ENCODE data around the gene MIPOL1.
"Not testable (repeated sequence)": the region's sequence is repeated elsewhere in the genome, so short reads cannot be mapped to it uniquely, and the experiment has no call there.

The MIPOL1 gene

GRCh38 chr14:37501877-37502276 is 304.1 kb downstream of the MIPOL1 start:
- peaks cover 3% of the 10 kb centered on the region for H3K9me3 Mint-ChIP-seq
- no peaks in the 10 kb centered on the region for H3K36me3 Mint-ChIP-seq
- H3K27me3 Mint-ChIP-seq, result no peaks in the 10 kb centered on the region
- H3K4me1 Mint-ChIP-seq, result no peaks in the 10 kb centered on the region
- H3K27ac Mint-ChIP-seq, result no peak overlapping the region
- no peak for ATAC-seq
- H3K4me3 Mint-ChIP-seq, result no peak overlapping the region

GRCh38 chr14:37508503-37508902 is 310.8 kb downstream of the MIPOL1 start:
- Mint-ChIP-seq H3K4me3 (no peak overlapping the region), H3K4me1 (no peaks in the 10 kb centered on the region), H3K9me3 (peaks cover 9% of the 10 kb centered on the region), H3K27me3 (no peaks in the 10 kb centered on the region), H3K36me3 (no peaks in the 10 kb centered on the region), H3K27ac (no peak overlapping the region)
- no peak for ATAC-seq

GRCh38 chr14:37512173-37512572 is 314.4 kb downstream of the MIPOL1 start:
- ATAC-seq, result no peak
- Mint-ChIP-seq H3K27ac (no peak overlapping the region), H3K9me3 (peaks cover 5% of the 10 kb centered on the region), H3K4me1 (no peaks in the 10 kb centered on the region), H3K4me3 (no peak overlapping the region), H3K27me3 (no peaks in the 10 kb centered on the region), H3K36me3 (no peaks in the 10 kb centered on the region)

- no peaks in the 10 kb centered on the region for H3K27me3 Mint-ChIP-seq
- no peak overlapping the region for H3K27ac Mint-ChIP-seq
- H3K4me1 Mint-ChIP-seq, result no peaks in the 10 kb centered on the region
- ATAC-seq, result no peak
- H3K36me3 Mint-ChIP-seq, result no peaks in the 10 kb centered on the region
- no peaks in the 10 kb centered on the region for H3K9me3 Mint-ChIP-seq
- no peak overlapping the region for H3K4me3 Mint-ChIP-seq
These were observed 318.0 kb downstream of the MIPOL1 start for GRCh38 chr14:37515771-37516170.

DNA sequence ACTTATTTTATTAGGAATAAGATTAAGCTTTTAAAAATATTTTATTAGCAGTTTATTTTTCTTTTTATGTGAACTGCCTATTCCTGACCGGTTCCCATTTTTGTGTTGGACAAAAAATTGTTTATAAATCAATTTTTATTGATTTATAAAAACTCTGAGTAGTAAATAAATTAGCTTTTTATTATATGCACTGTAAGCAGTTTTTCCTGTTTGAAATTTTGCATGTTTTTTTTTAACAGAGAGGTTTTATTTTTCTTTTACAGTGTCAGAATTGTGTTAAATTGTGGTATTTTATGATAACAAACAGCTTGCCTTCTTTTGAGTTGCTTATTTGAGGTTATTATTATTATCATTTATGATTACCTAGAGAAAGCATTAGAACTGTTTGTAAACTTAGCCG is 329.3 kb downstream of the MIPOL1 start:
- no peak for ATAC-seq
- H3K27me3 Mint-ChIP-seq, result no peaks in the 10 kb centered on the region
- H3K9me3 Mint-ChIP-seq, result peaks cover 6% of the 10 kb centered on the region
- H3K4me1 Mint-ChIP-seq, result no peaks in the 10 kb centered on the region
- no peaks in the 10 kb centered on the region for H3K36me3 Mint-ChIP-seq
- no peak overlapping the region for H3K4me3 Mint-ChIP-seq
- no peak overlapping the region for H3K27ac Mint-ChIP-seq

DNA sequence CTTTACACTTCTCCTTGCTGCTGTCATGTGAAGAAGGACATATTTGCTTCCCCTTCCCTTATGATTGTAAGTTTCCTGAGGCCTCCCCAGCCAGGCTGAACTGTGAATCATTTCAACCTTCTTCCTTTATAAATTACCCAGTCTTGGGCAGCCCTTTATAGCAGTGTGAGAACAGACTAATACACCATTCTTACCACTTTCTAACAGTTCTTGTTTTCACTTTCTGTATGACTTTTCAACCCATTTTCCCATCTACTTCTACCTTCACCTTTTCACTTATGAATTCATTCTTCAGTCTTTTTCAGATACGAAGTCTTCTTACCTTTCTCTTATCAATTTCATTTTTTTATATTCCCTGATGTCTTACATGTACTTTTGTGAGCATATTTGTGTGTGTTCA is 342.3 kb downstream of the MIPOL1 start:
- no peak overlapping the region for H3K4me3 Mint-ChIP-seq
- H3K4me1 Mint-ChIP-seq, result no peaks in the 10 kb centered on the region
- H3K36me3 Mint-ChIP-seq, result no peaks in the 10 kb centered on the region
- ATAC-seq, result no peak
- no peaks in the 10 kb centered on the region for H3K27me3 Mint-ChIP-seq
- no peaks in the 10 kb centered on the region for H3K9me3 Mint-ChIP-seq
- no peak overlapping the region for H3K27ac Mint-ChIP-seq

GRCh38 chr14:37544407-37544806 is 346.7 kb downstream of the MIPOL1 start:
- Mint-ChIP-seq H3K27me3 (no peaks in the 10 kb centered on the region), H3K36me3 (no peaks in the 10 kb centered on the region)
- no peak for ATAC-seq

GRCh38 chr14:37545174-37545573 is 347.4 kb downstream of the MIPOL1 start:
- no peaks in the 10 kb centered on the region for H3K27me3 Mint-ChIP-seq
- H3K27ac Mint-ChIP-seq, result no peak overlapping the region
- H3K4me1 Mint-ChIP-seq, result no peaks in the 10 kb centered on the region
- no peak for ATAC-seq
- H3K36me3 Mint-ChIP-seq, result no peaks in the 10 kb centered on the region
- H3K9me3 Mint-ChIP-seq, result no peaks in the 10 kb centered on the region
- no peak overlapping the region for H3K4me3 Mint-ChIP-seq

More at GRCh38 chr14:37544407-37544806, 346.7 kb downstream of the MIPOL1 start:
- no peak overlapping the region for H3K4me3 Mint-ChIP-seq
- no peaks in the 10 kb centered on the region for H3K4me1 Mint-ChIP-seq
- H3K27ac Mint-ChIP-seq, result no peak overlapping the region
- H3K9me3 Mint-ChIP-seq, result no peaks in the 10 kb centered on the region

GRCh38 chr14:37546621-37547447 is 349.1 kb downstream of the MIPOL1 start:
- Mint-ChIP-seq H3K27me3 (no peaks in the 10 kb centered on the region), H3K4me1 (no peaks in the 10 kb centered on the region)
- ATAC-seq, result no peak

GRCh38 chr14:37550511-37550910 is 352.8 kb downstream of the MIPOL1 start:
- no peaks in the 10 kb centered on the region for H3K4me1 Mint-ChIP-seq
- no peaks in the 10 kb centered on the region for H3K36me3 Mint-ChIP-seq
- H3K27me3 Mint-ChIP-seq, result no peaks in the 10 kb centered on the region
- no peak overlapping the region for H3K27ac Mint-ChIP-seq
- no peak overlapping the region for H3K4me3 Mint-ChIP-seq
- ATAC-seq, result no peak
- H3K9me3 Mint-ChIP-seq, result peaks cover 12% of the 10 kb centered on the region

More at GRCh38 chr14:37546621-37547447, 349.1 kb downstream of the MIPOL1 start:
- H3K9me3 Mint-ChIP-seq, result no peaks in the 10 kb centered on the region
- H3K27ac Mint-ChIP-seq, result no peak overlapping the region
- no peaks in the 10 kb centered on the region for H3K36me3 Mint-ChIP-seq
- no peak overlapping the region for H3K4me3 Mint-ChIP-seq

- H3K36me3 Mint-ChIP-seq, result no peaks in the 10 kb centered on the region
- ATAC-seq, result no peak
- no peak overlapping the region for H3K4me3 Mint-ChIP-seq
- H3K9me3 Mint-ChIP-seq, result peaks cover 12% of the 10 kb centered on the region
- no peaks in the 10 kb centered on the region for H3K4me1 Mint-ChIP-seq
- no peaks in the 10 kb centered on the region for H3K27me3 Mint-ChIP-seq
- no peak overlapping the region for H3K27ac Mint-ChIP-seq
These were observed 353.4 kb downstream of the MIPOL1 start for GRCh38 chr14:37551119-37551518.

DNA sequence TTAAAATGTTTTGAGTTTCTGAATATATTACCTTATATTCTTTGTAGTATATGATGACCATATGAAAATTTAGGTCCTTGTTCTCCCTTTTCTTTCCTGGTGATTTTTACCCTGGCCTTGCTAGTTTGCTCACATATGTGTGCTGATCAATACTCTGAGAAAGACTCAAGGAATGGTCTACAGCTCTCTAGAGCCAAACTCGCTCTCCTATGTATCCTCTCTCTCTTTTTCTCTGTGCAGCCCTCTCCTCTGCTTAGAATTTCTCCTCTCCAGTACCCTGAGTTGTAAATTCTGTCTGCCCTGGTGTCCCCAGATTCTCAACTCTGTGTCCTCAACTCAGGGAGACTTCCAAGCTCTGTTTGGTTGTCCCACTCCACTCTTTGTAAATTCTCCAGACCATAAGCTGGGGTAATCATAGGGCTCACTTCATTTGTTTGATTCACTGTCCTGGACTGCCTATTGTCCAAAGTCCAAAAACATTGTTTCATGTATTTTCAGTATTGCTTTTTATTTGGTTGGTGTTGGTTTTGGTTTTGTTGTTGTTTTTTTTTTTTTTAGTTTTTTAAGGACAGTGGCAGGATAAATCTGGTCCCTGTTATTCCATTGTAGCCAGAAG is 356.3 kb downstream of the MIPOL1 start:
- Mint-ChIP-seq H3K27me3 (no peaks in the 10 kb centered on the region), H3K4me3 (no peak overlapping the region), H3K36me3 (no peaks in the 10 kb centered on the region), H3K9me3 (peaks cover 18% of the 10 kb centered on the region), H3K4me1 (no peaks in the 10 kb centered on the region), H3K27ac (no peak overlapping the region)
- ATAC-seq, result no peak

GRCh38 chr14:37555596-37555995 is 357.9 kb downstream of the MIPOL1 start:
- not testable (repeated sequence) for H3K36me3 Mint-ChIP-seq, H3K27ac Mint-ChIP-seq, H3K27me3 Mint-ChIP-seq, ATAC-seq, H3K4me1 Mint-ChIP-seq, H3K4me3 Mint-ChIP-seq
- H3K9me3 Mint-ChIP-seq, result peaks cover 18% of the 10 kb centered on the region

DNA sequence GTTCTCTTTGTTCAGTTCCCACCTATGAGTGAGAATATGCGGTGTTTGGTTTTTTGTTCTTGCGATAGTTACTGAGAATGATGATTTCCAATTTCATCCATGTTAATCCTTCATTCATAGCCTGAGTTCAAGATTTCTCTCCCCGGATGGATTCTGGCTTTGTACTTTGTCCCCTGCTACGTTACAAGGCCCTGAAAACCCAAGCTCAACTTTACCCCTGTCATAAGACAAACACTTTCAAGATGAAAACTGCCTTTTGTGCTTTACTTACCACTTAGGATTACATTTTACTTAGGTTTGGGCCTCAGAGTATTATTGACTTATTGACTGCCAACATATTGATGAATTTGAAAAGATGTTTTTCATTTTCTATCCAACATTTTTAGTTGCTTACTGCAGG is 361.0 kb downstream of the MIPOL1 start:
- H3K4me3 Mint-ChIP-seq, result no peak overlapping the region
- ATAC-seq, result no peak
- peaks cover 10% of the 10 kb centered on the region for H3K9me3 Mint-ChIP-seq
- no peaks in the 10 kb centered on the region for H3K4me1 Mint-ChIP-seq
- no peaks in the 10 kb centered on the region for H3K36me3 Mint-ChIP-seq
- no peaks in the 10 kb centered on the region for H3K27me3 Mint-ChIP-seq
- no peak overlapping the region for H3K27ac Mint-ChIP-seq

DNA sequence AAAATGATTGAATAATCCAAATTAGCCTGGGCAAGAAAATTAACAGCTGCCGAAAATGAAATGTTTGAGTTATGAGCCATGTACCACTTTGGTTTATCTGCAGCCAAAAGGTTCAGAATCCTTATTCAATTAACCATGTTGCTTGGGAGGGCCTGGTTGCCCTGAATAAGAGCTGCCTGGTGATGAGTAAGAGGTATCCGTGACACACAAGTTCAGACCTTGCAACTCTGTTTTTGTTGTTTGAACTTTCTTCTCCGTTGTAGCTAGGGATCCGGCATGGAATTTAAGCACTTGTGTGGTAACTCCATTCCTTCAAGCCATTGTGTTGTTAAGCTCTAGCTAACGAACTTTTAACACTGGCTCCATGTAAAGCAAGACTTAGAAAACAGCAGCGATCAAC is 361.6 kb downstream of the MIPOL1 start:
- H3K27ac Mint-ChIP-seq, result no peak overlapping the region
- H3K27me3 Mint-ChIP-seq, result no peaks in the 10 kb centered on the region
- peaks cover 6% of the 10 kb centered on the region for H3K9me3 Mint-ChIP-seq
- H3K4me1 Mint-ChIP-seq, result no peaks in the 10 kb centered on the region
- no peak for ATAC-seq
- no peak overlapping the region for H3K4me3 Mint-ChIP-seq
- H3K36me3 Mint-ChIP-seq, result no peaks in the 10 kb centered on the region

- Mint-ChIP-seq H3K27me3 (no peaks in the 10 kb centered on the region), H3K36me3 (no peaks in the 10 kb centered on the region), H3K27ac (no peak overlapping the region), H3K9me3 (no peaks in the 10 kb centered on the region), H3K4me1 (no peaks in the 10 kb centered on the region), H3K4me3 (no peak overlapping the region)
- ATAC-seq, result no peak
These were observed 365.5 kb downstream of the MIPOL1 start for GRCh38 chr14:37563189-37563588.

Measured in stimulated activated memory B cell treated with anti-CD40 and anti-IgM and Interleukin-4, amounts not matched to agents 10 μg/mL and 1 μg/mL and 100 μg/mL, for 72 hours (primary cell).